Measurements from ENCODE around the gene MCU.
"Not testable (repeated sequence)": the region's sequence is repeated elsewhere in the genome, so short reads cannot be mapped to it uniquely, and the experiment has no call there.

The MCU gene

DNA sequence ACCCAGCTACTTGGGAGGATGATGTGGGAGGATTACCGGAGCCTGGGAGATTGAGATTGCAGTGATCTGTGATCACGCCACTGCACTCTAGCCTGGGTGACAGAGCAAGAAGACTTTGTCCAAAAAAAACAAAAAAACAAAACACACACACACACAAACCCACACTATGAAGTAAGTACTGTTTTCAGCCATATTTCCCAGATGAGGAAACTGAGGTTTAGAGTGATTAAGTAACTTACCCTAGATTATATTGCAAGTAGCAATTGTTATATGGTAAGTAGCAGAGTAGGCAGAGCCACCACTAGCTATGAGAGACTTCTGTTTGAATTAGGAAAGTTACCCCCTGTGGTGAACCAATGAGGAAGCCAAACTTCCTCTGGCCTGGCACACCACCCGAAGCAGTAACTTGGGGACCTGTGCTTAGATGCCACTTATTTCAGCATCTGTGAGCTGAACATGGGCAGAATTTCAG is 61.9 kb downstream of the MCU start:
- DNase-seq (ENCODE audit: low read depth): no peak
- no peak overlapping the region for H3K4me3 ChIP-seq (ENCODE audit: low read depth, low read length)

DNA sequence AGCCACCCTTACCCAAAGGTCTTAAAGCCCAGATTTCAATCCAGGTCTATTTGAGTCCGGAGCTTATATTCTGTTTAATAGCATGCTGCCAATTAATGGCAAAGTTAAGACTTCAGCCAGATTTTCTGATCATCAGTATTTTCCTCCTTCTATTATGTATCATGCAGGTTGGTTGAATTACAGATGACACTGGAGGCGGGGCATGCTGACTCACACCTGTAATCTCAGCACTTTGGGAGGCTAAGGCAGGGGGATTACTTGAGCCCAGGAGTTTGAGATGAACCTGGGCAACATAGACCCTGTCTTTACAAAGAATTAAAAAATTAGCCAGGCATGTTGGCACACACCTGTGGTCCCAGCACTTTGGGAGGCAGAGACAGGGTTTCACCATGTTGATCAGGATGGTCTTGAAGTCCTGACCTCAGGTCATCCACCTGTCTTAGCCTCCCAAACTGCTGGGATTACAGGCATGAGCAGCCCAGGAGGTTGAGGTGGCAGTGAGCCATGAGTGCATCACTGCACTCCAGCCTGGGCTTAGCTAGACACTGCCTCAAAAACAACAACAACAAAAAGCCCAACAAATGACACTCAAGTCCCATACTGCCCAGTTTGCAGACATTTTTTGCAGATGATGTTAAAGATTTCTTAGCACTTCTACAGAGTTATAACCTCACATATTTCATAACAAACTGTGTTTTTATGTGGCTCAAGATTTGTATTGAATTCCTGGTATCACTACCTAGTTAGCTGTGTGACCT is 62.5 kb downstream of the MCU start:
- no peak overlapping the region for H3K4me3 ChIP-seq (ENCODE audit: low read depth, low read length)
- DNase-seq (ENCODE audit: low read depth): no peak

DNA sequence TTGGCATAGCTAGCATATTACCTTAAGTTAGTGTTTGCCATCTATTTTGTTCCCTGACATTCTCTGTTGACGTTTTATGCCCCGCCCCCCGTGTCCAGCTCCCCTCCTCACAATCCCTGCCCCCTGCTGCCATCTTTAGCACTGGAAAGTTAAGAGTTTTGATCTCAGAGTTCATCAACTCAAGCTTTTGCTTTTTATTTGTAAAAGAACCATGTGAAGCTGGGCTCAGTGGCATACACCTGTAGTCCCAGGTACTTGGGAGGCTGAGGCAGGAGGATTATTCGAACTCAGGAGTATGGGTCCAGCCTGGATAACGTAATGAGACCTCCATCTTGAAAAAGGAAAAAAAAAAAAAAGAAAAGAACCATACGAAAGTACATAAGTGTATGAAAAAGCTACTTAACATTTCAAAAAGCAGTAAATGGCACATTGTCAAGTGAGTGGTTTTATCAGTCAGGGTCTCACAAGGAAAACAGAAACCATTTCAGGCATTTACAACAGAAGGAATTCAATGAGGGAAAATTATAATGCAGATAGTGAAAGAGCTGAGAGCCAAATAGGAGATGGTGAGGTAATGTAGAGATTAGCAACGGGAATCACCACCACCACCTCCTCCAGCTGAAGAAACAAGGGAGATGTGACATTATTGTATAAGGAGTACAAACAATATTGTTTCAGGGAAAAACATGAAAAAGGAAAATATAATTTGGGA is 64.9 kb downstream of the MCU start:
- DNase-seq (ENCODE audit: low read depth): no peak
- no peak overlapping the region for H3K4me3 ChIP-seq (ENCODE audit: low read depth, low read length)

DNA sequence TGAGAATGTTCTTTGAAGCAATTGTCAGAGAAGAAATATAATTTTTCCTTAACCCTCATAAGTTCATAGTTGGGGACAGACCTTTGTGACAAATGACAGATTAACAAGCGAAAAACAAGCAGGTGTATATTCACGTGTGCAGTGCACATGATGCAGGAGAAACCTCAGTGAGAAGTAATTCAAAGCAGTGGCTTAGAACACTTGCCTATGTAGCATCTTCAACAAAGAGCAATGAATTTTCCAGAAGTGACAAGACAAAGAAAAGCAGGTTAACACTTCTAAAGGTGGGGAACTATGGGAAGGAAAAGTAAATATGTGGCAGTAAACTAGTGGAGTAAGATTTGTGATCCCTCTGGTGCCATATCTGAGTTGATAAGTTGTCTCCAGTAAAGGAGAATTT is 65.8 kb downstream of the MCU start:
- DNase-seq (ENCODE audit: low read depth): no peak

DNA sequence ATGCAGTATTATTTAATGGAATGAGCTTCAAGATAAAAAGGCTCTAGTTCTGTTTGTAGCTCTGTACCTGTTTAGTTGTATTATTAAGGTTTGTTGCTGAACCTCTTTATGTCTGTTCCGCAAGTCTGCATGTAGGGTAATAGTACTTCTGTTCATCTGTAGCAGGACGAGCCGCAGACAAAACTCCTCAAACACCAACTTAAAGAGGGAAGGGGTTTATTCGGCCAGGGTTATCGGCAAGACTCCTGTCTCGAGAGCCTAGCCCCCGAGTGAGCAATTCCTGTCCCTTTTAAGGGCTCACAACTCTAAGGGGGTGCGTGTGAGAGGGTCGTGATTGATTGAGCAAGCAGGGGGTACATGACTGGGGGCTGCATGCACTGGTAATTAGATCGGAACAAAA is 67.0 kb downstream of the MCU start:
- not testable (repeated sequence) for DNase-seq (ENCODE audit: low read depth); H3K4me3 ChIP-seq (ENCODE audit: low read depth, low read length)

More for the DNA sequence above, 65.8 kb downstream of the MCU start:
- H3K4me3 ChIP-seq (ENCODE audit: low read depth, low read length): no peak overlapping the region

DNA sequence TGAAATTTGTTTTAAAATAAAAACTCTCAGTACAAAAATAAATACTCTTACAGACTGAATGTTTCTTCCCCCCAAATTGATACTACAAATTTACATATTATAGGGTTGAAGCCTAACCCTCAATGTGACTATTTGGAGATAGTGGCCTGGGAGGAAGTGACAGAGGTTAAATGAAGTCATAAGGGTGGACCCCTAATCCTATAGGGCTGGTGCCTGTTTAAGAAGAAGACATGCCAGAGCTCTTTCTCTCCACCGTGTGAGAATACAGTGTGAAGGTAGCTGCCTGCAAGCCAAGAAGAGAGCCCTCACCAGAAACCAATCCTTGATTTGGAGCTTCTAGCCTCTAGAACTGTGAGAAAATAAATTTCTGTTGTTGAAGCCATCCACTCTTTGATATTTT is 67.6 kb downstream of the MCU start:
- H3K4me3 ChIP-seq (ENCODE audit: low read depth, low read length): no peak overlapping the region
- no peak for DNase-seq (ENCODE audit: low read depth)

DNA sequence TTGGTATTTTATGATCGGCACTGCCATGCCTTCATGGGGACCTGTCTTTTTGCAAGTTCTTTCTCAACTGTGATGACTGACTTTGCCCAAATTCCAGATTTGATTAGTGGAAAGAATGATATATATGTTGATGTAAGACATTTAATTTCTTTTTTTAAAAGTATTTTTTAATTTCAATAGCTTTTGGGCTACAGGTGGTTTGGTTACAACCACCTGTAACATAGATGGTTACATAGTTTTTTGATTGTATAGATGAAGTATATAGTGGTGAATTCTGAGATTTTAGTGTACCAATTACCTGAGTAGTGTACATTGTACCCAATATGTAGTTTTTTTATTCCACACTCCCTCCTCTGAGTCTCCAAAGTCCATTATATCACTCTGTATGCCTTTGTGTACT is 69.6 kb downstream of the MCU start:
- DNase-seq (ENCODE audit: low read depth): no peak
- H3K4me3 ChIP-seq (ENCODE audit: low read depth, low read length): no peak overlapping the region

DNA sequence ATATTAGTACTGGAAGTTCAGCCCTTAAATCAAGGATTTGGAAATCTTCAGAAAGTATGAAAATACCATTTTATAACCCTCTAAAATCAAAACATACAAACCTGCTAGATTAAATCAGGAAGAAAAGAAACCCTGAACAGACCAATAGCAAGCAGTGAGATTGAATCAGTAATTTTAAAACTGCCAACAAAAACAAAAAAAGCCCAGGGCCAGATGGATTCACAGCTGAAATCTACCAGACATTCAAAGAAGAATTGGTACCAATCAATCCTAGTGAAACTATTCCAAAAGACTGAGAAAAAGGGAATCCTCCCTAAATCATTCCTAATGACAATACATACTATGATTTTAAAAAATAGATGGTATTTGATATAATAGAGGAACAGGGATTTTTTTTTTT is 70.1 kb downstream of the MCU start:
- no peak overlapping the region for H3K4me3 ChIP-seq (ENCODE audit: low read depth, low read length)
- DNase-seq (ENCODE audit: low read depth): no peak

DNA sequence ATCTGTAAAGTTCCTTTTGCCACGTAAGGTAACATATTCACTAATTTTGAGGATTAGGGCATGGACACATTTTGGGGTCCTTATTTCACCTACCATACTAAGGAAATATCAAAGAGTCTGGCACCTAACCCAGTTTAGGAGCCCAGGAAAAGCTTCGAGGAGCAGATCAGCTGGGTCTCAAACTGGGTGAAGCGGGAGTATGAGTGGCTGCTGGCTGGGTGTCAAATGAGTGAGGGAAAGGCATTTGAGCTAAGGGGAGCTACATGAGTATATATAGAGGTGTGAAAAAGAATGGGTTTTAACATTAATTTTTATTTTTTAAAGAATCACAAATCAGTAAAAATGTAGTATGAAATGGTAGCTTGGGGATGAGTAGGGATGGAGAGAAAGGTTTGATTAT is 71.3 kb downstream of the MCU start:
- DNase-seq (ENCODE audit: low read depth): no peak
- no peak overlapping the region for H3K4me3 ChIP-seq (ENCODE audit: low read depth, low read length)

DNA sequence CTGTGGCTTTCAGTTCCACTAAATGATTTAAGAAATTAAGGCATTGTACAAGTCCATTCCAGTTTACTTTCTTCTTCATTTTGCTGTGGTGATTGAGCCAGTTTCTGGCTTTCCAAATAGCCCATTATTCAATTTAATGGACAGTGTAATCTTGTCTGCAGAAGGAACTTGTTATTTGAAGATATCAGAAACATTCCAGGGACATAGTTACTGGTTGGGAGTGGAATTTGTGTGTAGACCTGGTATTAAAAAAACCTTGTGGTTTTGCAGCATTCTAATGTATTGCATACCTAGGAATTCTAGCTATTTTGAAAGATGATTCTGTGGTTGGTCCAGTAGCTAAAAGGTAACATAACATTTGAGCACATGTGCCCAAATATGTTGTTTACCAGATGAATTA is 72.2 kb downstream of the MCU start:
- no peak overlapping the region for H3K4me3 ChIP-seq (ENCODE audit: low read depth, low read length)
- peak; percentile 66 for DNase-seq (ENCODE audit: low read depth)

DNA sequence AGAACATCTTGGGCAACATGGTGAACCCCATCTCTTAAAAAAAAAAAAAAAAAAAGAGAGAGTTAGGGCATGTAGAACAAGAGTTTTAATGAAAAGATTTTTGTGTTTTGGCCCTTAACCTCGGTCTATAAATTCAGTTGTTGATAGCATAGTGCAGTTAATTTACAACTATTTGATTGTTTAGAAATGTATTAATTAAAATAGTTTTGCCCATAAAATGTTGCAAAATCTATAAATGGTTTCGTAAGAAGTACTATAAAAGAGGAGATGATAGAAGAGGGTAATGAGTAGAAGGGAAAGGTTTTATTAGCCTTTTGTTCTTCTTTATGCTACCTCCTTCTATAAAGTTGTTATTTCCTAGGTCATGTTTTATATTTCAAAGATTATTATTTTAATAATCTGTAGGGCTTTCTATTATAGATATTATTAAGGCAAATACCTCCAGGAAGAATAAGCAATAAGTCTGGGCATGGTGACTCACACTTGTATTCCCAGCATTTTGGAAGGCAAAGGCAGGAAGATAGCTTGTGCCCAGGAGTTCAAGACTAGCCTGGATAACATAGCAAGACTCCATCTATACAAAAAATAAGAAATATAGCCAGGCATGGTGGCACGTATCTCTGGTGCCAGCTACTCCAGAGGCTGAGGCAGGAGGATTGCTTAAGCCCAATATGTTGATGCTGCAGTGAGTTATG is 73.3 kb downstream of the MCU start:
- no peak overlapping the region for H3K4me3 ChIP-seq (ENCODE audit: low read depth, low read length)
- DNase-seq (ENCODE audit: low read depth): no peak

DNA sequence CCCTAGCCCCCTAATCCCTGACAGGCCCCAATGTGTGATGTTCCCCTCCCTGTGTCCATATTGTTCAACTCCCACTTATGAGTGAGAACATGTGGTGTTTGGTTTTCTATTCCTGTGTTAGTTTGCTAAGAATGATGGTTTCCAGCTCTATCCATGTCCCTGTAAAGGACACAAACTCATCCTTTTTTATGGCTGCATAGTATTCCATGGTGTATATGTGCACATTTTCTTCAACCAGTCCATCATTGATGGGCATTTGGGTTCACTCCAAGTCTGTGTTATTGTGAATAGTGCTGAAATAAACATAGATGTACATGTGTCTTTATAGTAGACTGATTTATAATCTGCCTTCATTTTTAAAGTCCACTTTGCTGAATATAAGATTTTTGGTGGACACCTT is 79.3 kb downstream of the MCU start:
- not testable (repeated sequence) for H3K4me3 ChIP-seq (ENCODE audit: low read depth, low read length)

DNA sequence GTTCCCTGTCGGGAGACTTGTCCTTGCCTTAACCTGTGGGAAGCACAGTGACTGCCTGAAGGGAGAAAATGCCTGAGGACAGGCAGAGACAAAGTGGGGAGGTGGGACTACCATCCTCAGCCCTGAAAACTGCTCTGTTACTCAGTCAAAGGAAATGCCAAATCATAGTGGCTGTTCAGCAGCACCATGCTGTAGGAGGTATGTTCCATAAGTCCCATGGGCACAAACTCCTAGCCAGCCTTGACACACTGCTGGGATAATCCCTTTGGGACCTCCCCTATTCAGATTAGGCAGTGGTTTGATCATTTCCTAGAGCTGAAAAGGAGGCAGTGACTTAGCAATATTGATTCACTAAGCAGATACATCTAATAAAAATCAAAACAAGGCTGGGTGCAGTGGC is 80.1 kb downstream of the MCU start:
- H3K4me3 ChIP-seq (ENCODE audit: low read depth, low read length): no peak overlapping the region
- DNase-seq (ENCODE audit: low read depth): no peak

More for the DNA sequence above, 79.3 kb downstream of the MCU start:
- DNase-seq (ENCODE audit: low read depth): not testable (repeated sequence)

DNA sequence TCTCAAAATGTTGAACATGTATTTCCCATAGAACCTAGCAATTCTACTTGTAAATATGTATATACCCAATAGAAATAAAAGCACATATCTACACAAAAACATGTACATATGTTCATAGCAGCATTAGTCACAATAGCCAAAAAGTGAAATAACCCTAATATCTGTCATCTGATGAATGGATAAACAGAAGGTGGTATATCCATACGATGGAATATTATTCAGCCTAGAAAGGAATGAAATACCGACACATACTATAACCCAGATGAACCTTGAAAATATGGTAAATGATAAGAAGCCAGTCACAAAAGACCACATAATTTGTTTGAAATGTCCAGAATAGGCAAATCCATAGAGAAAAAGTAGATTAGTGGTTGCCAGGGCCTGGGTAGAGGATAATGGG is 87.9 kb downstream of the MCU start:
- H3K4me3 ChIP-seq (ENCODE audit: low read depth, low read length): no peak overlapping the region
- no peak for DNase-seq (ENCODE audit: low read depth)

DNA sequence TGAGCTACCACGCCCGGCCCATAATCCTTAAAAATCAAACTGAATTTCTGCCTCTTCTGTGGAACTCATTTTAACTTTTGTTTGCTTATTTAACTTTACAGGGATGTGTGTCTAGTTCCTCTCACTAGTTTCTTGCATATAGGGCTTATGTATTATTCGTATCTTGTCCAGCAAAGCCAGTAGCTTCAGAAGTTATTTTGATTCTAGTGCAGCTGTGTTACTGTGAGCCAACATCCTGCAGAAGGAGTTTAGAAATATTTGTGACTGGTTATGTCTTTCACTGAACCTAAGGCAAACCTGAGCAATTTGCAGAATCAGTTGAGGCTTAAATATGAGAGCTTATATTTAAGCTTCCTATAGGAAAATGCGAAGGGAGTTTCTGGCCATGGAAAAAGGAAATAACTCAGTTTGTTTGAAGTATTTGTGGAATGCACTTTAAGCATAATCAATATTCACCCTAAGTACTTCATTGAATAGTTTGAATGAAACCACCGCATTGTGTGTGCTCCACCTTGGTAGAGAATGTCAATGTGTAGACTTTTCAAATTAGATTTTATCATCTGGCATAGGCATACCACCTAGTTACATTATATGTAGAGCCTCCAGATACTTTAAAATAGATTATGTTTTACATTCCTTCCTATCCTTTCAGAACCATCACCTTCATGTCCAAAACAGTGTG is 90.8 kb downstream of the MCU start:
- H3K4me3 ChIP-seq (ENCODE audit: low read depth, low read length): no peak overlapping the region
- DNase-seq (ENCODE audit: low read depth): no peak

DNA sequence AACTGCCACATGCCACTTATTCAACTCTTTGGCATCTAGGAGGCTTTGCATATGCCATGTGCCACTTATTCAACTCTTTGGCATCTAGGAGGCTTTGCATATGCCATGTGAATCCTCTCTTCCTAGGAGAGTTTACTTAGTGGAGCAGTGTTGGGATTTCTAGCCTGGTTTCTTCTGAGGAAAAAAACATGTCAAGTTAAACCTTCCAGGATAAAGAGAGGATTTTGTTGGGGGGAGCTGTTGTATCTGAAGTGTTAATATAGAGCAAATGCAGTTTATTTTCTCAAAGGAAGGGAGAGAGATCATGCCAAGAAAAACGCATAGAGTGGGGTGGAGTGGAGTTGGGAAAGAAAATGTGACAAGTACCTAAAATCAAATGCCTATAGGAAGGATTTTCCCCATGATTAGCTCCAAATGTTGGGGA is 91.5 kb downstream of the MCU start:
- no peak for DNase-seq (ENCODE audit: low read depth)
- no peak overlapping the region for H3K4me3 ChIP-seq (ENCODE audit: low read depth, low read length)

DNA sequence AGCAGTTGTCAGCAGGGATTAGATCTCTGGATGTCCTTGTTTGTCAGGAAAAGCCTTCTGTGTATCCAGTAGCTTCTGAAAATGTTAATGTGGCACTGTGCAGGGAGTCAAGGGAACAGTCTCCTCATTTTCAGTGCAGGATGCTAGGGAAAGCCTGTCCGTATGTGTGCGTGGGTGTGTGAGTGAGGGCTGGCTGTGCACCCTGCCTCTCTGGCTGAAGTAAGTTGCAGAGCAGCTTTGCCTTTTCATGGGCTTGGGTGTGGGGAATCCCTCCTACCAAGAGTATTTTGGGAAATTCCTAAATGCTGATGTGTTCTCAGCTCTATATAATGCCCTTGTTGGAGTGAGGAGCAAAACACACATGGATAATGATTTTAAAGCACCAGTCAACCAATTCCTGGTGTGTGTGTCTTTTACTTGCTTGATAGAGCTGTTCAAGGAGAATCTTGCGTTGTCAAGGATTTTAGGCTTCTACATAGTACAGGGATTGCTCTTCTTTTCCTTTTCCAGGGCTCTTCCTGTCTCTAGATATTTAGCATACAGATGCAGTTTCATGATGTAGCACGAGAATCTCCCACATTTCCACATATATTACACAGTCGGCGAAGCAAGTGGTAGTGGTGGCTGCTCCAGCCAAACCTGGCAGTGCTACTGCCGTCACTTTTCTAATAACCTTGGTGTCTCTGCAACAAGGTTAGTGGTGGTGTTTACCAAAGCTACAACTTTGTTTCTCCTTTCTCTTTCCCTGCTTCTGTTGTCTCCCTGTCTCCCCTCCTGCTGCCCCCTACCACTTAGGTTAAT is 92.8 kb downstream of the MCU start:
- H3K4me3 ChIP-seq (ENCODE audit: low read depth, low read length): peak overlapping the region; percentile 8
- peak; percentile 86 for DNase-seq (ENCODE audit: low read depth)

DNA sequence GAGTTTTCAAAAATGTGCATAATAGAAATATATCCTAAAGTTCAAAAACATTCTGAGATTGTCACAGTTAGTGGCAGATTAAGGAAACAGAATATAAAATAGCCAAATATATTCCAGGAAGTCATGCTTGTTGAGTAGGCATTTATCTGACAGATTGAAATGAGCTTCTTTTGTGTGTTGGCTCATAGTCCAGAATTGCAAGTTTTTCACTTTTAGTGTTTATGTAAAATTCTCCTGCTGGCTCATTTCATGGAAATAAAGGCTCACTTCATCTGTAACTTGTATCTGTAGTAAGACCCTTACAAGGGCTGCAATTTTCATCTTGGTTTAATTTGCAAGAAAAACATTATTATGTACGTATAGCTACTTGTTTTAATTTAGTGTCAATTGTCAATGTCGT is 93.5 kb downstream of the MCU start:
- DNase-seq (ENCODE audit: low read depth): no peak
- no peak overlapping the region for H3K4me3 ChIP-seq (ENCODE audit: low read depth, low read length)

Measured in skeletal muscle cell (primary cell).